Activated naive CD4-positive, alpha-beta T cell treated with anti-CD3 and anti-CD28 coated beads for 36 hours (primary cell): ENCODE data around the gene NT5C1A. TPM values are rescaled to one million over a fixed set of nuclear protein-coding genes. Genes with fewer than 3 reads are reported as not detected.
A peak's percentile ranks its signal among the peaks of the same experiment; 100 is the strongest.

Experiments
- CTCF ChIA-PET: fragments of 350-600 bp; sonication (Branson Sonifier 250); formaldehyde crosslinking; loops from one replicate; lab custom pipeline; 2021; ENCODE audit warnings: antibody characterized with exemption; lab: Charles Lee
- DNase-seq: peaks from one replicate; pipeline ENCODE4 v3.0.0-alpha.2; 2020
- H3K27ac Mint-ChIP-seq: one replicate; pipeline ENCODE4 v1.8.0; 2021; ENCODE audit warnings: mild to moderate bottlenecking, mixed read lengths
- H3K27me3 Mint-ChIP-seq: one replicate; pipeline ENCODE4 v1.8.0; 2021; ENCODE audit warnings: low read depth, mixed read lengths
- H3K36me3 Mint-ChIP-seq: one replicate; pipeline ENCODE4 v1.8.0; 2021; ENCODE audit warnings: low read depth, mixed read lengths
- H3K4me1 Mint-ChIP-seq: one replicate; pipeline ENCODE4 v1.8.0; 2021; ENCODE audit warnings: low read depth, mixed read lengths
- H3K4me3 Mint-ChIP-seq: one replicate; pipeline ENCODE4 v1.8.0; 2021; ENCODE audit warnings: mild to moderate bottlenecking, moderate library complexity, mixed read lengths
- H3K9me3 Mint-ChIP-seq: one replicate; pipeline ENCODE4 v1.8.0; 2021; ENCODE audit warnings: mixed read lengths
- intact Hi-C: fragments of 100-400 bp; cut with micrococcal nuclease; formaldehyde crosslinking; loops from one replicate; pipeline ENCODE4 v1.15.1; 2023
- total RNA-seq, 2 experiments: library from RNA; stranded (reverse); gene quantifications; one replicate each; pipeline ENCODE4 v1.2.3, GENCODE V29; 2021

The NT5C1A gene
- total RNA-seq, 2 experiments from 2014 or later = not detected

DNA sequence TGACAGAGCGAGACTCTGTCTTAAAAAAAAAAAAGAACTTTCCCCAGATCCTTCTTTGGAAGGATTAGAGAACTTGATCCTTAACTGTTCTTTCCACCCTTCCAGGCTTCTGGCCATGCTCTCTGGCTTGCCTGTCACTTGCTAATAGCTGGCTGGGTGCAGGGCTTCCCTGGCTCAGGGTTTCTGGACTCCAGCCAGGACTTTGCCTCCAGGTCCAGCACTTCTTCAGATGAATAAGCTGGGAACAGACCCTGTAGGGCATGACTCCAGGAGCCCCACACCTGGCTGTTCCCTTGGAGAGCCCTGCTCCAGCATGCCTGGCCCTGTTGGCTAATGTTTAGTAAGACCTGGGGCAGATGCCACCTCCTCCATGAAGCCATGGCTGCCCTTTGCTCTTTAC, 3.3 kb upstream of the NT5C1A start:
- intact Hi-C loops = no loop called here
- H3K27ac Mint-ChIP-seq = no peak overlapping the region
- DNase-seq = no peak
- no peaks in the 10 kb centered on the region for H3K36me3 Mint-ChIP-seq
- H3K9me3 Mint-ChIP-seq = no peaks in the 10 kb centered on the region
- H3K4me3 Mint-ChIP-seq = no peak overlapping the region
- H3K27me3 Mint-ChIP-seq = peaks cover 13% of the 10 kb centered on the region
- CTCF ChIA-PET = interaction anchor here (11.4 kb wide), 1 partner anchor 18 kb away, joined by 160 read pairs; no protein-coding TSS in a partner anchor
- H3K4me1 Mint-ChIP-seq = peaks cover 5% of the 10 kb centered on the region

DNA sequence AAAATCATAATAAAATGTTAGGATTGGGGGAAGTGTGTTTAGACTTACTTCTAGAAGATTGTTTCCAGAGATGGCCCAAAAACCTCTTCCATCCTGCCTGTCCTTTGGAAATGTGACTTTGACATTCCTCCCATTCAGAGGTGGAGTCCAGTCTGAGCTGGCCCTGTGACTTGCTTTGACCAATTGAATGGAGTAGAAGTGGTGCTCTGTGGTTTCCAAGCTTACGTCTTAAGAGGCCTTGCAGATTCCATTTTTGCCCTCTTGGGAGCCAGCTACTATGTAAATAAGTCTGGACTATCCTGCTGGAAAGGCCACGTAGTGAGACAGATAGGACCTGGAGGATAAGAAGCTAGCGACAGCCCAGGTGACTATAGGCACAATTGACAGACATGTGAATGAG, 1.3 kb upstream of the NT5C1A start:
- Mint-ChIP-seq H3K27me3 (peaks cover 31% of the 10 kb centered on the region), H3K36me3 (no peaks in the 10 kb centered on the region), H3K9me3 (no peaks in the 10 kb centered on the region), H3K4me1 (peaks cover 3% of the 10 kb centered on the region), H3K4me3 (no peak overlapping the region), H3K27ac (no peak overlapping the region)
- CTCF ChIA-PET = interaction anchor here (0.8 to 11.4 kb wide), 18 partner anchors 8 to 319 kb away, joined by 3 to 160 read pairs (median 5); no protein-coding TSS in a partner anchor
- DNase-seq = no peak
- intact Hi-C loops = no loop called here

DNA sequence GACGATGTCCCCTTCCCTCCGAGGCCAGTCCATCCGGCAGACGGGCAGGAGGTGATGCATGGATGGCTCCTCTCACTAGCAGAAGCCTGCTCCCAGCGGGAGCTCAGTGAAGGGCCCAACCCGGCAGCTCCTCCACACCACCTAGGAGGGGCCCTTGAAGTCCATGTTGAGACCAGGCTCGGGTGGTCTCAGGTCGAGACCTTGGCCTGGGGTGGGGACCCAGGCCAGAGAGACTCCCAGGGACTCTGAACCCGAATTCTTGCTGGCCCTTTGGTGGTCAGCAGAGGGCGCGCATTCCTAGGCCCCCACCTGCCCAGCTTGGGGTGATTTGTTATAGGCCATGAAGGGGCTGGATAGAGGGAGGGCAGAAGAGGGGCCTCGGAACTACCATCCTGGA, 642 bp upstream of the NT5C1A start:
- H3K9me3 Mint-ChIP-seq = no peaks in the 10 kb centered on the region
- H3K4me1 Mint-ChIP-seq = peaks cover 6% of the 10 kb centered on the region
- DNase-seq = peak; percentile 54
- H3K27me3 Mint-ChIP-seq = peaks cover 35% of the 10 kb centered on the region
- peak overlapping the region; percentile 17 for H3K4me3 Mint-ChIP-seq
- no peak overlapping the region for H3K27ac Mint-ChIP-seq
- intact Hi-C loops = loop anchor here (1.0 kb wide), 1 partner anchor 48 kb away; no protein-coding TSS in a partner anchor
- CTCF ChIA-PET = interaction anchor here (0.6 to 11.4 kb wide), 22 partner anchors 9 to 479 kb away, joined by 3 to 160 read pairs (median 5); partner anchors contain the start of gene HPCAL4
- no peaks in the 10 kb centered on the region for H3K36me3 Mint-ChIP-seq

DNA sequence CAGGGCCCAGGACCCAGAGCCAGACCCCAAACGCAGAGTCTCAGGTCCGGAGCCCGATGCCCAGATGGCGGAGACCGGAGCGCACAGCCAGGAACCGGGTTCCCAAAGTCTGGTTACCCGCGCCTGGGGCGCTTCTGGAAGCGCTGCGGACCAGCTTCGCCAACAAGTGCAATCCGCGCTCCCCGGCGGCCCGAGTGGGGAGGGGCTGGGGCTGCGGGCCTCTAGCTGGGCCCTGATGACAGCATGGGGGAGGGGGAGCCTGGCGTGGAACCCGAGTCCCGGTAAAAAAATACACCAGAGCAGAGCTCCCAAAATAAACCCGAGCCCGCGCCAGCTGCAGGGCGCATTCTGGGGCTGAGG, 494 bp downstream of the NT5C1A start:
- CTCF ChIA-PET = interaction anchor here (0.6 to 11.4 kb wide), 11 partner anchors 10 to 216 kb away, joined by 3 to 160 read pairs (median 6); no protein-coding TSS in a partner anchor
- no peak for DNase-seq
- no peak overlapping the region for H3K27ac Mint-ChIP-seq
- H3K27me3 Mint-ChIP-seq = peaks cover 37% of the 10 kb centered on the region
- peak overlapping the region; percentile 14 for H3K4me3 Mint-ChIP-seq
- no peaks in the 10 kb centered on the region for H3K36me3 Mint-ChIP-seq
- intact Hi-C loops = no loop called here
- no peaks in the 10 kb centered on the region for H3K9me3 Mint-ChIP-seq
- peaks cover 17% of the 10 kb centered on the region for H3K4me1 Mint-ChIP-seq

DNA sequence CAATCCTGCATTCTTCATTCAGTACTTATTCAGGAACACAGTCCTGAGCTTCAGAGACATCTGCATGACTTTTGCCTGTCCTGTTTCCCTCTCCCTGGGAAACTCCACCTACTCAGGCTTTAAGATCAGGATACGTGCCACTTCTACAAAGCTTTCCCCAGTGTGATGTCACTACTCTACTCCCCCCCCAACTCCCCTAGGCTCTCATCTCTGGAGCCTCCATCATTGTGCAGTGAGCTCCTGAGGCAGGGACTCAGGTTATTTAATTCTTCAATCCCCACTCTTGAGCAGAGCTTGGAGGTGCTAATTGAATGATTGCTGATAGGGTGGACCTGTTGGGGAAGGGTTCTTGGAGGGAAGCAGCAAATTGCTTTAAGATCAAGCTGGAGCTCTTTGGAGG, 1.2 kb downstream of the NT5C1A start:
- H3K9me3 Mint-ChIP-seq = no peaks in the 10 kb centered on the region
- no peaks in the 10 kb centered on the region for H3K36me3 Mint-ChIP-seq
- peaks cover 23% of the 10 kb centered on the region for H3K4me1 Mint-ChIP-seq
- intact Hi-C loops = no loop called here
- peaks cover 37% of the 10 kb centered on the region for H3K27me3 Mint-ChIP-seq
- no peak overlapping the region for H3K27ac Mint-ChIP-seq
- CTCF ChIA-PET = interaction anchor here (1.0 to 11.4 kb wide), 11 partner anchors 11 to 65 kb away, joined by 3 to 160 read pairs (median 4); no protein-coding TSS in a partner anchor
- DNase-seq = no peak
- H3K4me3 Mint-ChIP-seq = no peak overlapping the region

DNA sequence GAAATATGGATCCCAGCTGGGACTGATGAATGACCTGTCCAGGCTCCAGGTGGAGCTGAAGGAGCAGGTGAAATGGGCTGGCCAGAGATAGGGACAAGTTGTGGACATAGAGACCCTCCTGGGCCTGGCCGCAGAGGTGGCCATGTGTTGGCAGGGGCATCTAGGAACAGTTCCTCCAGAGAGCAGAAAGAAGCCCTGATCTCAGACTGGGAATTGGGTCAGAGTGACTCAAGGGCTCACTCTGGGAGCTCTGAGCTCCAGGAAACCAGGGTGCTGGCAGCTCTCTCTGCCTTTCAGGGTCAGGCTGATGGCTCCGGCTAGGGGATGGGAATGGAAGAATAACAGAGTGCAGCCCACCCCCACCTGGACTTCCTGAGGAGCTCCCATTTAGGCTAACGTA, 3.0 kb downstream of the NT5C1A start:
- DNase-seq = no peak
- H3K27ac Mint-ChIP-seq = no peak overlapping the region
- CTCF ChIA-PET = interaction anchor here (1.1 to 11.4 kb wide), 4 partner anchors 12 to 131 kb away, joined by 3 to 160 read pairs (median 5); no protein-coding TSS in a partner anchor
- H3K27me3 Mint-ChIP-seq = peaks cover 37% of the 10 kb centered on the region
- no peaks in the 10 kb centered on the region for H3K9me3 Mint-ChIP-seq
- H3K4me1 Mint-ChIP-seq = peaks cover 23% of the 10 kb centered on the region
- H3K36me3 Mint-ChIP-seq = no peaks in the 10 kb centered on the region
- intact Hi-C loops = loop anchor here (10.0 kb wide), 1 partner anchor 274 kb away; no protein-coding TSS in a partner anchor
- no peak overlapping the region for H3K4me3 Mint-ChIP-seq

DNA sequence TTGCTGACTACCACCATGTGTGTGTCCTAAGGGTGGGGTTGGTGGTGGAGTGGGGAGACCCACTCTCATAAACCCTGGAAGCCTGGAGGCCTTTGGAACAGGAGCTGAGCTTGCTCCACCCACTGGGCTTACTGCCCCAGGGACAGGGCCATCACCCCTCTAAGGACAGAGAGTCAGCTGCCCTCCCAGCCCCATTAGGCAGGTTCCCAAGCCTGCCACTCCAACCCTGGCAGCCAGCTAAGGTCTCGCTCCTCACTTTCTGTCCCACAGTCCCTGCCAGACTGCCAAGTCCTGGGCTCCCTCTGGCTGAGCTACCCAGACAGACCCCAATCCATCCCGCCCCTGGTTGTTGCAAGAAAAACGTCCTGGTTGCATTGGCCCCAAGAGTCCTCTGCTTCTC, 3.8 kb downstream of the NT5C1A start:
- Mint-ChIP-seq H3K9me3 (no peaks in the 10 kb centered on the region), H3K27me3 (peaks cover 37% of the 10 kb centered on the region), H3K36me3 (no peaks in the 10 kb centered on the region), H3K4me1 (peaks cover 23% of the 10 kb centered on the region), H3K4me3 (no peak overlapping the region), H3K27ac (no peak overlapping the region)
- no peak for DNase-seq
- intact Hi-C loops = loop anchor here (10.0 kb wide), 1 partner anchor 273 kb away; no protein-coding TSS in a partner anchor
- CTCF ChIA-PET = interaction anchor here (0.9 to 11.4 kb wide), 3 partner anchors 11 to 62 kb away, joined by 3 to 160 read pairs (median 4); no protein-coding TSS in a partner anchor

DNA sequence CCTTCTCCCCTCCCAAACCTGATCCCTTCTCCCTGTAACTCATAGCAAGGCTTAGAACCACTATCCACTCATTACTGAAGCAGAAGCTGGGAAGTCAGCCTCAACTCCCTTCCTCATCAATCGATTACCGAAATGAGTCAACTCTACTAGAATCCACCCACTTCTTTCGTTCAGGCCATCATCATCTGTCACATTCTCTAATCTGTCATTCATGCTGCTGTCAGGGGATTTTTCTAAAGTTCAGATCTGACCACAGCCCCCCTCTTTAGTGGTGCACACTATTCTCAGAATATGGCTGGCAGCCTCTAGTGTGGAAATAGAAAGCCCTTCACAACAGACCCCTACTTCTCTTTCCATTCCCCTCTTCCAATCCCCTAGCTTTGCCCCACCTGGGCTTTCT, 5.1 kb downstream of the NT5C1A start:
- H3K9me3 Mint-ChIP-seq = no peaks in the 10 kb centered on the region
- intact Hi-C loops = loop anchor here (1.0 to 10.0 kb wide), 4 partner anchors 25 to 482 kb away; partner anchors contain the start of gene HPCAL4

DNA sequence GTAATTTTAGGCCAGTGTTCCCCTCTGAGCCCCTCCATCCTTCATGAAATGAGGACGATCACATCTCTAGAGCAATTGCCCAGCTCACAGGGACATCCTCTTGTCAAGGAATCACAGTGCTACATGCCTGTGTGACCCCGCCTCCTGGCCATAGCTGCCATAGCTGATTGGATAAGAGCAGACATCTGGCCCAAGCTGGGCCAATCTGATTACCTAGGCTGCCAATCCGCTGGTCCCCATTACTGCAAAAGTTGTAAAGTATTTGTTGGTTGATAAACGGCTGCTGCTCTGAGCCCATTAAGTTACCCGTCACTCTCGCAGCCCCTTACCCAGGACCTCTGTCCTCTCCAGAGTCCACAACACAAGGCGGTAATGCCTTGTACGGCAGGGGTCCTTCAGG, 8.3 kb downstream of the NT5C1A start:
- H3K27ac Mint-ChIP-seq = no peak overlapping the region
- intact Hi-C loops = loop anchor here (10.0 kb wide), 1 partner anchor 269 kb away; no protein-coding TSS in a partner anchor
- CTCF ChIA-PET = interaction anchor here (1.0 kb wide), 2 partner anchors 10 to 11 kb away, joined by 3 read pairs; no protein-coding TSS in a partner anchor

More for the DNA sequence above, 5.1 kb downstream of the NT5C1A start:
- peak overlapping the region; percentile 42 for H3K27ac Mint-ChIP-seq
- H3K4me3 Mint-ChIP-seq = no peak overlapping the region
- H3K4me1 Mint-ChIP-seq = peaks cover 23% of the 10 kb centered on the region
- H3K36me3 Mint-ChIP-seq = no peaks in the 10 kb centered on the region
- H3K27me3 Mint-ChIP-seq = peaks cover 32% of the 10 kb centered on the region
- DNase-seq = peak; percentile 77
- CTCF ChIA-PET = interaction anchor here (11.4 kb wide), 1 partner anchor 10 kb away, joined by 160 read pairs; no protein-coding TSS in a partner anchor

DNA sequence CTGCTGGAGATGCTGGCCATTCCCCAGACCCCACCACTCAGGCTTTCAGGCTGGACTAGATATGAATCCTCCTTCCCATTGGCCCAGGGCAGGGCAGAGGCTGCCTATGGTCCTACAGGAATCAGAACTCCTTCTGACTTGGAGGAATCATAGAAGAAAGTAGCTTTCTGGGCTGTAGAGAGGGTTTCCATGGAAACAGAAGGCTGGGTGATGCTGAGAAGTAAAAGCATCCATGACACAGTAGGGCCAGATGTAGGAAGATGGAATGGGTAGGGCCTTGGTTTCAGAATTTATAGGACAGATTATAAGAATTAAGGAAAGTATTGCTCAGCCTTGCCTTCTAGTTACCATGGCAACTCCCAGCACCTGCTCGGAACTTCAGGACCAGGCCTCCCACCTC, 9.0 kb downstream of the NT5C1A start:
- H3K4me3 Mint-ChIP-seq = no peak overlapping the region
- H3K27ac Mint-ChIP-seq = no peak overlapping the region
- H3K36me3 Mint-ChIP-seq = no peaks in the 10 kb centered on the region
- H3K4me1 Mint-ChIP-seq = peaks cover 21% of the 10 kb centered on the region
- no peaks in the 10 kb centered on the region for H3K9me3 Mint-ChIP-seq
- CTCF ChIA-PET = interaction anchor here (0.6 to 14.5 kb wide), 3 partner anchors 11 to 239 kb away, joined by 3 to 263 read pairs (median 3); partner anchors contain the start of gene MYCL
- no peak for DNase-seq
- H3K27me3 Mint-ChIP-seq = peaks cover 4% of the 10 kb centered on the region
- intact Hi-C loops = loop anchor here (10.0 kb wide), 1 partner anchor 268 kb away; no protein-coding TSS in a partner anchor

More for the DNA sequence above, 8.3 kb downstream of the NT5C1A start:
- H3K27me3 Mint-ChIP-seq = peaks cover 10% of the 10 kb centered on the region
- DNase-seq = no peak
- H3K36me3 Mint-ChIP-seq = no peaks in the 10 kb centered on the region
- H3K4me1 Mint-ChIP-seq = peaks cover 20% of the 10 kb centered on the region
- no peak overlapping the region for H3K4me3 Mint-ChIP-seq
- no peaks in the 10 kb centered on the region for H3K9me3 Mint-ChIP-seq

DNA sequence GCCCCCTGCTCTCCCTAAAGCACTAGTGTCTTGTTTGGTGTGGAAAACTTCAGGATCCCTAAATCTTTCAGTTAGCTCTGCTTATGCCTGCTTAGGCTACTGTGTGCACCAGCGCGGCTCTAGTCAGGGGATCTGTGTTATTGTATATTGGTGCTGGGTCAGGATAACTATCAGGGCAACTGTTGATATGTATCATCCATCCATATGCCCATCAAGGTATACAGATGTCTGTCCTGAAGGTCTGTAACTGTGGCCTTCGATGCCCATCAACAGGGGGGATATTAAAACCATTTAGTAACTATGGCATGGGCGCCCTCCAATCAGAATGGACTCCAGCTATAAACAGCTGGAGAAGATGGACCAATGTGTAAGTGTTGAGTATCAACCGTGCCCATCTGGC, 12.4 kb downstream of the NT5C1A start:
- H3K4me3 Mint-ChIP-seq = no peak overlapping the region
- H3K27ac Mint-ChIP-seq = no peak overlapping the region
- CTCF ChIA-PET = interaction anchor here (0.9 to 14.5 kb wide), 7 partner anchors 11 to 139 kb away, joined by 3 to 263 read pairs (median 22); partner anchors contain the start of gene NT5C1A
- H3K27me3 Mint-ChIP-seq = no peaks in the 10 kb centered on the region
- DNase-seq = no peak
- no peaks in the 10 kb centered on the region for H3K9me3 Mint-ChIP-seq
- H3K36me3 Mint-ChIP-seq = no peaks in the 10 kb centered on the region
- H3K4me1 Mint-ChIP-seq = peaks cover 3% of the 10 kb centered on the region
- intact Hi-C loops = loop anchor here (10.0 kb wide), 1 partner anchor 395 kb away; no protein-coding TSS in a partner anchor

DNA sequence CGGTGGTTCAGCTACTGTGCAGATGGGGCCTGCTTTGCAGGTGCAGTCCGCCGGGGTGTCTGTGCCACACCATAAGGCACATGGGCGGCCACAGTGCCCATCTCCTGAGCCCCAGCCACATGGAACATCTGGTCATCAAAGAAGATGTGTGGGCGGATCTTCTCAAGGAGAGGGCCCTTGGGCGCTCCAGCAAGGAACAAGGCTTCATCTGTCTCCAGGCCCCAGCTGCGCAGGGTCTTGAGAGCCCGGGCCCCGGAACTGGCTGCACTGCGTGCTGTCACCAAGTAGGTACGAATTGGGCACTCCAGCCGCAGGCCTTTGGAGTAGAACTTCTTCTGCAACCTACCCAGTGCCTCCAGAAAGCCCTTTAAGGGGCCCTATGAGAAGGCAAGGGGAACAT, 12.8 kb downstream of the NT5C1A start:
- no peak overlapping the region for H3K27ac Mint-ChIP-seq
- H3K36me3 Mint-ChIP-seq = no peaks in the 10 kb centered on the region
- CTCF ChIA-PET = interaction anchor here (0.7 to 14.5 kb wide), 24 partner anchors 11 to 141 kb away, joined by 3 to 263 read pairs (median 4); partner anchors contain the start of genes NT5C1A and PABPC4
- DNase-seq = no peak
- no peak overlapping the region for H3K4me3 Mint-ChIP-seq
- peaks cover 3% of the 10 kb centered on the region for H3K27me3 Mint-ChIP-seq
- peaks cover 3% of the 10 kb centered on the region for H3K4me1 Mint-ChIP-seq
- intact Hi-C loops = loop anchor here (10.0 kb wide), 1 partner anchor 394 kb away; no protein-coding TSS in a partner anchor
- H3K9me3 Mint-ChIP-seq = no peaks in the 10 kb centered on the region
